ENCODE data around the gene CADM4. TPM values are rescaled to one million over a fixed set of nuclear protein-coding genes. Genes with fewer than 3 reads are reported as not detected.
"Not testable (repeated sequence)": the region's sequence is repeated elsewhere in the genome, so short reads cannot be mapped to it uniquely, and the experiment has no call there.

Gene CADM4
- total RNA-seq, 1 donor from 2014 or later: 2.9 TPM

GRCh38 chr19:43662487-43662886 lies 22.8 kb upstream of the CADM4 start:
- DNase-seq (ENCODE audit: low spot score): no peak

DNA sequence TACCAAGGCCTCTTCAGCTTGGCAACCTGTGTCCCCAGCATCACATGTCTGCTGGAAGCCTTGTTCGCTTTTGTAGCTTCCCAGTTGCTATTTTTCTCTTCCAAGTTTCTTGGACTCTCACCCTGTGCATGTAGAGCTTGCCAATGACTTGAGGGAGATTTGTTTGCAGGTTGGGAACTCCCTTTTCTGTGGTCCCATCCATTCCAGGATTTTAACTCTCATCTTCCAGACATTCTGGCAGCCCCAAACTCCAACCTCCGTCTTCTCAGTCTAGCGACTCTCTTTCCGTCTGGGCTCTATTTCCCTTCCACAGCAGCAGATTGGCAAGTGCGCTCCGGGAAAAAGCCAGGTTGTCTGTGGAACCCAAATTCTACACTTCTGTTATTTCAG lies 21.3 kb upstream of the CADM4 start:
- DNase-seq (ENCODE audit: low spot score): no peak

GRCh38 chr19:43660301-43660970 lies 20.8 kb upstream of the CADM4 start:
- DNase-seq (ENCODE audit: low spot score): no peak

GRCh38 chr19:43658494-43658893 lies 18.8 kb upstream of the CADM4 start:
- no peak for DNase-seq (ENCODE audit: low spot score)

DNA sequence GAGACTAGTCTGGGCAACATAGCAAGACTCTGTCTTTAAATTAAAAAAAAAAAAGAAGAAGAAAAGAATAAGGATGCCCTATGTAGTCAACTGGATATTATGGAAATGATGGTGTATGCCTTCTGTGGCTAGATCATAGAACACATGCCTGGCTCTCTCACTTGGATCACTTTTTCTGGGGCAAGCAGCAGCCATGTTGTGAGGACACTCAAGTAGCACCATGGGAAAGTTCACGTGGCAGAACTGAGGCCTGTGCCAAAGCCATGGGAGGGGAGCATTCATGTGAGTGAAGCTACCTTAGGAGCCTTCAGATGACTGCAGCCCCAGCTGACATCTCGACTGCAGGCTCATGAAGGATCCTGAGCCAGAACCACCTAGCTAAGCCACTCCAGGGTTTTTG lies 18.4 kb upstream of the CADM4 start:
- no peak for DNase-seq (ENCODE audit: low spot score)

GRCh38 chr19:43656436-43656835 lies 16.8 kb upstream of the CADM4 start:
- DNase-seq (ENCODE audit: low spot score): no peak

DNA sequence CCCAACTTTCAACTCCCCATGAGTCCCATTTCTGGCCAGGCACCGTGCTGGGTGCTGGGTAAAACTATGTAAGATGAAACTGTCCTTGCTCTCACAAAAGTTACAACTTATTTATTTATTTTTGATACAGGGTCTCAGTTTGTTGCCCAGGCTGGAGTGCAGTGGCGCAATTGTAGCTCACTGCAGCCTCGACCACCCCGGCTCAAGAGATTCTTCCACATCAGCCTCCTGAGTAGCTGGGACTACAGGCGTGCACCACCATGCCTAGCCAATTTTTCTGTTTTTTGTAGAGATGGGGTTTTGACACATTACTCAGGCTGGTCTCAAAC lies 12.9 kb upstream of the CADM4 start:
- DNase-seq (ENCODE audit: low spot score): no peak

- peak; percentile 57 for DNase-seq (ENCODE audit: low spot score)
Measured at GRCh38 chr19:43651758-43652545, 12.3 kb upstream of the CADM4 start.

DNA sequence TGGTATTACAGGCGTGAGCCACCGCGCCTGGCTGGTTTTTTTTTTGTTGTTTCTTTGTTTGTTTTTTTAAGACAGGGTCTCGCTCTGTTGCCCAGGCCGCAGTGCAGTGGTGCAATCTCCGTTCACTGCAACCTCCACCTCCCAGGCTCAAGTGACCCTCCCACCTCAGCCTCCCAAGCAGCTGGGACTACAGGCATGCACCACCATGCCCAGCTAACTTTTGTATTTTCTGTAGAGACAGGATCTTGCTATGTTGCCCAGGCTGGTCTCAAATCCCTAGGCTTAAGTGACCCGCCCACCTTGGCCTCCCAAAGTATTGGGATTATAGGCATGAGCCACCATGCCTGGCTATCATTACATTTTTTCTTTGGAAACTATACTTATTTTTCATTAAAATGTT lies 10.6 kb upstream of the CADM4 start:
- DNase-seq (ENCODE audit: low spot score): not testable (repeated sequence)

DNA sequence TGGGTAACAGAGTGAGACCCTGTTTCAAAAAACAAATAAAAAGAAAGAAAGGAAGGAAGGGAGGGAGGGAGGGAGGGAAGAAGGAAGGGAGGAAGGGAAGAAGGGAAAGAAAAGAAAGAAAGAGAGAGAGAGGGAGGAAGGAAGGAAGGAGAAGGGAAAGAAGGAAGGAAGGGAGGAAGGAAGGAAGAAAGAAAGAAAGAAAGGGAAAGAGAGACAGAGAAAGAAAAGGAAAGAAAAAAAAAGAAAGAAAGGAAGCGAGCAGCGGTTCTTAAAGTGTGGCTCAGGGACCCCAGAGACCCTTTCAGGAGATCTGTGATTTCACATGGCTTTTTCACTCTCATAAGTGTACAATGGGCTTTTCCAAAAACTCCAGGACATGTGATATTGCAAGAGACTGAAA lies 9.9 kb upstream of the CADM4 start:
- DNase-seq (ENCODE audit: low spot score): no peak

GRCh38 chr19:43648633-43649032 lies 9.0 kb upstream of the CADM4 start:
- DNase-seq (ENCODE audit: low spot score): no peak

DNA sequence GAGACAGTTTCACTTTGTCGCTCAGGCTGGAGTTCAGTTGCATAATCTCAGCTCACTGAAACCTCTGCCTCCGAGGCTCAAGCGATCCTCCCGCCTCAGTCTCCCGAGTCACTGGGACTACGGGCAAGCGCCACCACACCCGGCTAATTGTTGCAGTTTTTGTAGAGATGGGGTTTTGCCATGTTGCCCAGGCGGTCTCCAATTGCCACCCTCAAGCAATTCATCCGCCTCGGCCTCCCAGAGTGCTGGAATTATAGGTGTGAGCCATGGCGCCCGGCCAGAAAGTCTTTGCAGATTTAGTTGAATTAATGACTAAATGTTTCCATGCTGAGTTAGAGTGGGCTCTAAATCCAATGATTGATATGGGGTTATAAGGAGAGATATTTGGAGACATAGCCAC lies 4.5 kb upstream of the CADM4 start:
- DNase-seq (ENCODE audit: low spot score): no peak

DNA sequence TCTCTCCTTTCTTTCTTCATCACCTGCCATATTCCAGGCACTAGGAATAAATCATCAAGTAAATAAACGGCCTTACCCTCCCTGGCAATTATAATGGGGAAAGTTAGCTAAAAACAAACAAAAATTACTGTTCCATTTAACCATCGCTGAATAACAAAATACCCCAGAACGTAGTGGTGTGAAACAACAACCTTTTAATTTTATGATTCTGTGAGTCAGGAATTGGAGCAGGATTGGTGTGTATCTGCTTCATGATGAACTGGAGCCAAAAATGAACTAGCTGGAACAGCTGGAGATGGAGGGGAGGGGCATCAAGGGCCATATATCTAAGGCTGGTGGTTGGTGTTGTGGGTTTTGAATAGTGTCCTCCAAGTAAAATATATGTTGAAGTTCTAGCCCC lies 3.7 kb upstream of the CADM4 start:
- no peak for DNase-seq (ENCODE audit: low spot score)

DNA sequence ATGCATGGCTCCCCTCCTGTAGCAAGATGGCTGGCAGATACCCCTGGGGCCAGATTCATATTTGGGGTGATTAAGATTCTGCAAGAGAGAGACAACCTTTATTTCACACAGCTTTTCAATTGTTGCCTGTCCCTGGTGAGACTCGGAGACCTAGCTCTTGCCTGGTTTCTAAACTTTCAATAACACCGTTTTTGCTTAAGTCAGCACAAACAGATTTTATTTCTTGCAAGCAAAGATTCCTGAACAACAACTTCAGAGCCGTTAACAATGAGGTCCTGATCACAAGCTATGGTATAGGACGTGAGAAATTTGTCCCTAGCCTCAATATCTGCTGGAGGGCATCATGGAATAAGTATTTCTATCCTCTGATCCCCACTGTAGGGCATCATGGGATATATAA lies 2.9 kb upstream of the CADM4 start:
- no peak for DNase-seq (ENCODE audit: low spot score)

GRCh38 chr19:43641333-43641732 lies 1.7 kb upstream of the CADM4 start:
- DNase-seq (ENCODE audit: low spot score): no peak

- no peak for DNase-seq (ENCODE audit: low spot score)
Measured at GRCh38 chr19:43640424-43640757, 741 bp upstream of the CADM4 start.

DNA sequence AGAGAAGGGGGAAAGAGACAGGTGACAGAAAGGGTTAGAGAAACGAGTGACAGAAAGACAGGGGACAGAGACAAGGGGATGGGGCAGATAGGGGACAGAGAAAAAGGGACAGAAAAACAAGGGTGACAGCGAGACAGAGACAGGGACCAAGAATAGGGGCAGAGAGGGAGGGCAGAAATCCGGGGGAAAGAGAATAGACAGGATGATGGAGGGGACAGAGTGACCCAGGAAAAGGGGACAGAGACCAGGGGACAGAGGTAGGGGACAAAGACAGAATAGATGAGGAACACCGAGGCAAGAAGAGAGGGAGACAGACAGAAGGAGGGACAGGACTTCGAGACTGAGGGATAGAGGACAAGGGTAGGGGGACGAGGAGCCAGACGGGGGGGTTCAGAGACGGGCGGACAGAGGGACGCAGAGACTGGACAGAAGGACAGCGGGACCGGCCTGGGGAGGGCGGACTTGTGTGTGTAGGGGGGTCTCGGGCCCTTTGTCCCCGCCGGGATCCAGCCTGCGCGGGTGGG lies 593 bp downstream of the CADM4 start:
- DNase-seq (ENCODE audit: low spot score): no peak

- DNase-seq (ENCODE audit: low spot score): no peak
Measured at GRCh38 chr19:43638214-43638994, 1.2 kb downstream of the CADM4 start.

DNA sequence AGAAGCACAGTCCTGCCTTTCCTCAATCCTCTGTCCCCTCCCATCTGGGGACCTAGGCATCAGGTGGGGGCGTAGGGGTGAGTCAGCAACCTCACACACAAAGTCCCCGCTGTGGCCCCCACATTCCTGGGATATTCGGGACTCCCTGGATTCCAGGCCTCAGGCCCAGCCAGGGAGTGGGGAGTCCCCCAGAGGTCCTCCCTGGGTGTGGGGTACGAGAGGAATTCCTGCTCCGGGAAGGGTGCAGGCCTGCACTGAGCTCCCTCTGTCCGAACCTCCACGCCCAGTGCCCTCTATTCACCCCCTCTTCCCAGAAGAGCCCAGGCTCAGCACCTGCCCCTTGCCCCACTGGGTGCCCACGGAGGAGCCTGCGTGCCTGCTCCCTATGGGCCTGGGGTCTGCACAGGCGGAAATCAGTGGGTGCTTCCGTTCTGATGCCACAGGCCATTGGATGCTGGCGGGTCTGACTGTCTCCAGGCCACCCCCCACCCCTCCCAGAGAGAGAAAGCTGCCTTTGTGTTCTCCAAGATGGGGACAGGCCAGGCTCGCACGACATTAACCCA lies 3.4 kb downstream of the CADM4 start:
- no peak for DNase-seq (ENCODE audit: low spot score)

DNA sequence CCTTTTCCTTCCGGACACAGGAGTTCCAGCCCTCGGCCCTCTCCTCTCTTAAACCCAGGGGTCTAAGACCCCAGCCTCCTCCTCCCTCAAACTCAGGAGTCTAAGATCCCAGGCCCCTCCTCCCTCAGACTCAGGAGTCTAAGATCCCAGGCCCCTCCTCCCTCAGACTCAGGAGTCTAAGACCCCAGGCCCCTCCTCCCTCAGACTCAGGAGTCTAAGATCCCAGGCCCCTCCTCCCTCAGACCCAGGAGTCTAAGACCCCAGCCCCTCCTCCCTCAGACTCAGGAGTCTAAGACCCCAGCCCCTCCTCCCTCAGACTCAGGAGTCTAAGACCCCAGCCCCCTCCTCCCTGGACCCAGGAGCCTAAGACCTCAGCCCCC lies 4.1 kb downstream of the CADM4 start:
- DNase-seq (ENCODE audit: low spot score): not testable (repeated sequence)

- no peak for DNase-seq (ENCODE audit: low spot score)
Measured at GRCh38 chr19:43634872-43635560, 4.6 kb downstream of the CADM4 start.

- DNase-seq (ENCODE audit: low spot score): no peak
Measured at GRCh38 chr19:43634506-43634871, 5.2 kb downstream of the CADM4 start.

All from umbilical cord (tissue), 2 donors.